ENCODE results near the gene GDPD5. TPM values are rescaled to one million over a fixed set of nuclear protein-coding genes. Genes with fewer than 3 reads are reported as not detected.

Gene GDPD5
- polyA plus RNA-seq, 2 of the 4 experiments (the other 2 are of a cell fraction) = 3.9 to 5.9 TPM

- DNase-seq (ENCODE audit: low read depth in 1 of 2, low spot score in 1 of 2) (no peak), ATAC-seq (no peak), FAIRE-seq (no peak)
- POLR2A ChIA-PET = no interaction called here
- TF ChIP-seq NR3C1 (IDR thresholded peaks at IDR 0.05) (no peak), RFX5 (IDR thresholded peaks at IDR 0.05) (no peak), ZFP36 (IDR thresholded peaks at IDR 0.05; ENCODE audit: borderline replicate concordance, partially characterized antibody) (no peak), FOSB (CRISPR knock-in tag; IDR thresholded peaks at IDR 0.05) (no peak), MYC (IDR thresholded peaks at IDR 0.05; ENCODE audit: borderline replicate concordance, low read length) (no peak)
- Histone ChIP-seq H3K4me2 (no peak overlapping the region), H3K4me1 (peaks cover 6% of the 10 kb centered on the region; the same call in 2 of the 3 replicates), H3K9me3 (no peaks in the 10 kb centered on the region), H3K27ac (no peak overlapping the region), H3K4me3 (no peak overlapping the region)
- 93% methylated on average over 5 of the region's 5 CpGs for WGBS (ENCODE audit: missing lambda C conversion rate)
- CTCF ChIA-PET = interaction anchor here (0.6 to 2.6 kb wide), 13 partner anchors 9 to 779 kb away, joined by 3 to 10 read pairs (median 5); partner anchors contain the start of gene SERPINH1
These were observed 23.7 kb upstream of the GDPD5 start for GRCh38 chr11:75549370-75549958.

GRCh38 chr11:75548595-75549272, 23.0 kb upstream of the GDPD5 start:
- 94% methylated on average over 8 of the region's 8 CpGs for WGBS (ENCODE audit: missing lambda C conversion rate)
- no peak for ATAC-seq

More at GRCh38 chr11:75548595-75549272, 23.0 kb upstream of the GDPD5 start:
- DNase-seq (ENCODE audit: low read depth in 1 of 2, low spot score in 1 of 2) (no peak), FAIRE-seq (no peak)
- no peaks in the 10 kb centered on the region; the same call in 2 of the 3 replicates for H3K4me1 ChIP-seq
- CTCF ChIA-PET = interaction anchor here (0.6 to 2.6 kb wide), 17 partner anchors 10 to 780 kb away, joined by 3 to 10 read pairs (median 4); partner anchors contain the start of gene SERPINH1
- POLR2A ChIA-PET = interaction anchor here (0.6 kb wide), 1 partner anchor 14 kb away, joined by 3 read pairs; no protein-coding TSS in a partner anchor
- no peak overlapping the region for H3K4me3 ChIP-seq
- H3K9me3 ChIP-seq = no peaks in the 10 kb centered on the region
- no peak overlapping the region for H3K4me2 ChIP-seq
- TF ChIP-seq ZC3H11A (IDR thresholded peaks at IDR 0.05) = no peak
- TF ChIP-seq HMGXB4 (CRISPR knock-in tag; IDR thresholded peaks at IDR 0.05; ENCODE audit: borderline replicate concordance) = no peak
- no peak for TF ChIP-seq HOXA7 (CRISPR knock-in tag; IDR thresholded peaks at IDR 0.05)
- TF ChIP-seq KDM1A (IDR thresholded peaks at IDR 0.05; ENCODE audit: low read depth) = no peak
- TF ChIP-seq KDM5A (IDR thresholded peaks at IDR 0.05) = no peak
- no peak for TF ChIP-seq NFE2L2 (conservative IDR thresholded peaks at IDR 0.05; ENCODE audit: low read length)
- no peak for TF ChIP-seq SREBF2 (IDR thresholded peaks at IDR 0.05)
- TF ChIP-seq HES2 (IDR thresholded peaks at IDR 0.05) = no peak
- TF ChIP-seq PHF8 (IDR thresholded peaks at IDR 0.05; ENCODE audit: borderline replicate concordance, low read depth) = no peak
- TF ChIP-seq POLR2AphosphoS2 (conservative IDR thresholded peaks at IDR 0.05; ENCODE audit: low read length) = no peak
- no peak for TF ChIP-seq E2F6 (IDR thresholded peaks at IDR 0.05; ENCODE audit: borderline replicate concordance, low read depth)
- no peak for TF ChIP-seq FOSL2 (IDR thresholded peaks at IDR 0.05)
- no peak for TF ChIP-seq FOSL2 (CRISPR knock-in tag; IDR thresholded peaks at IDR 0.05)
- TF ChIP-seq CEBPB (IDR thresholded peaks at IDR 0.05) = no peak
- TF ChIP-seq REST (IDR thresholded peaks at IDR 0.05) = no peak
- no peak for TF ChIP-seq GATA3 (IDR thresholded peaks at IDR 0.05; ENCODE audit: borderline replicate concordance)
- no peak for TF ChIP-seq JUN (IDR thresholded peaks at IDR 0.05)
- TF ChIP-seq TFCP2L1 (CRISPR knock-in tag; IDR thresholded peaks at IDR 0.05) = no peak
- H3K27ac ChIP-seq = no peak overlapping the region
